ENCODE results near the gene SQOR. TPM values are rescaled to one million over a fixed set of nuclear protein-coding genes. Genes with fewer than 3 reads are reported as not detected.

The SQOR gene
- total and polyA plus RNA-seq, 2 experiments from 2014 or later: 19.7 to 21.9 TPM

DNA sequence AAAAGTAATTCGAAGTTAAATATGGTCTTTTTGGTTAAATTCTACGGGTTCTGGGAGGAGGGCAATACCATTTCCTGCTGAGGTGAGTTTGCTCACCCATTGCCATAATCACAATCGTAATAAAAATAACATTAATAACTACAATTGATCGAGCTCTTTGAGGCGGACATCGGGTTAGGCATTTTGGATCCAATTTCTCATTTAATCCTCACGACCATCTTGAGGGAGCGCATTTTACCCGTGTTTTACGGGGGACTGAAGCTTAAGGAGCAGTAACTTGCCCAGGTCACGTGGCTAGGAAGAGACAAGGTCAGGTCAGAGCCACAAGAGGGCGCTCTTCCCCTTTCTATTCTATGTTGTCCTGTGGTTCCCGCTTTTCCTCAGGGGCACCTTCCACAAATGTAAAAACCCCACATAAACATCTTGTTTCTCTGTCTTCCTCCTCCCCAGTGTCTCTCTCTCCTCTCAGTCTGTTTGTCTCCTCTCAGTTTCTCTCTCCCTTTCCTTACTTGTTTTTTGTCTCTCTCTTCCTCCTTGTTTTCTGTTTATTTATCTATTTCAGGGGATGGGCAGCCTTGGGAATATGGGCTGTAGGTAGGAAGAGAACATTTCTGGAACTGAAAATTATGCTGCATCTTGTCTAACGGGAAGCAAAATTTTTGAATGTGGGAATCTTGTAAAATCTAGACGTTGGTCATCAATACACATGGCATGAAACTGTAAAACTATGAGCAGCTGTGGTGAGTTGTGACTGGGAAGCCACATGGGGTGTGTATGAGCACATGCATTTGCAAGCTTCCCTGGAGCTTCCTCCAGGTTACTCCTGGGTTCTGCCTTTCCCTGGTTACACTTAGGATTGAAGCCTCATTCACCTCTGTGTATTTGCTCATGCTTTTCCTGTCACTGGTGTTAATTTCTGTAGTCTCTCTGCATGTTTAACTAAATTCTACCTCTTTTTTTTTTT is 71.0 kb downstream of the SQOR start:
- in situ Hi-C loops (cut with MboI): no loop called here
- no peak for TF ChIP-seq EZH2 (IDR thresholded peaks at IDR 0.05; ENCODE audit: insufficient read depth, poor library complexity, severe bottlenecking)
- TF ChIP-seq EZH2phosphoT487 (IDR thresholded peaks at IDR 0.05; ENCODE audit: insufficient read depth, low read depth): no peak
- Histone ChIP-seq H3K4me2 (ENCODE audit: unreplicated experiment) (peak overlapping the region; percentile 94), H3K27ac (no peak overlapping the region), H3K9me3 (ENCODE audit: low read depth) (no peaks in the 10 kb centered on the region), H3K79me2 (ENCODE audit: insufficient read depth) (no peaks in the 10 kb centered on the region), H3F3A (ENCODE audit: insufficient read depth) (0 out of 2 replicates have a peak, but pooled peaks cover 8% of the 10 kb centered on the region), H2AFZ (peak overlapping the region; percentile 92), H4K20me1 (ENCODE audit: insufficient read depth) (no peaks in the 10 kb centered on the region), H3K36me3 (ENCODE audit: low read depth) (no peaks in the 10 kb centered on the region), H3K4me1 (ENCODE audit: insufficient read depth) (no peaks in the 10 kb centered on the region), H3K9ac (peak overlapping the region; percentile 58), H3K27me3 (replicated peaks; ENCODE audit: insufficient read depth) (no peaks in the 10 kb centered on the region), H3K4me3 (peak overlapping the region; percentile 78), H3K9me2 (ENCODE audit: insufficient read depth) (no peaks in the 10 kb centered on the region)
- WGBS, 2 experiments (ENCODE audit: low coverage in 1 of 2, low lambda C conversion rate in 2 of 2, missing lambda C conversion rate in 2 of 2): 1 to 2% methylated on average over 15 of the region's 15 CpGs
- peak; percentile 89 for DNase-seq

- Histone ChIP-seq H3K4me1 (ENCODE audit: insufficient read depth) (peaks cover 4% of the 10 kb centered on the region; the same call in 1 of the 2 replicates), H3K36me3 (ENCODE audit: low read depth) (no peaks in the 10 kb centered on the region), H3K9ac (no peak overlapping the region), H3K9me3 (ENCODE audit: low read depth) (no peaks in the 10 kb centered on the region), H3K4me2 (ENCODE audit: unreplicated experiment) (no peak overlapping the region), H3K27me3 (replicated peaks; ENCODE audit: insufficient read depth) (no peaks in the 10 kb centered on the region), H3F3A (ENCODE audit: insufficient read depth) (peaks cover 5% of the 10 kb centered on the region), H3K79me2 (ENCODE audit: insufficient read depth) (no peaks in the 10 kb centered on the region), H3K9me2 (ENCODE audit: insufficient read depth) (no peaks in the 10 kb centered on the region), H2AFZ (no peak overlapping the region), H4K20me1 (ENCODE audit: insufficient read depth) (no peaks in the 10 kb centered on the region), H3K4me3 (no peak overlapping the region), H3K27ac (no peak overlapping the region)
- in situ Hi-C loops (cut with MboI): no loop called here
- DNase-seq: no peak
- WGBS, 2 experiments (ENCODE audit: low coverage in 1 of 2, low lambda C conversion rate in 2 of 2, missing lambda C conversion rate in 2 of 2): 6% methylated on average over 6 of the region's 6 CpGs
- TF ChIP-seq EZH2 (IDR thresholded peaks at IDR 0.05; ENCODE audit: insufficient read depth, poor library complexity, severe bottlenecking) (no peak), EZH2phosphoT487 (IDR thresholded peaks at IDR 0.05; ENCODE audit: insufficient read depth, low read depth) (no peak)
Observed at GRCh38 chr15:45710657-45711056, 75.8 kb downstream of the SQOR start.

- Histone ChIP-seq H3F3A (ENCODE audit: insufficient read depth) (peaks cover 5% of the 10 kb centered on the region), H3K9me3 (ENCODE audit: low read depth) (no peaks in the 10 kb centered on the region), H3K4me2 (ENCODE audit: unreplicated experiment) (peak overlapping the region; percentile 46), H3K36me3 (ENCODE audit: low read depth) (no peaks in the 10 kb centered on the region), H3K79me2 (ENCODE audit: insufficient read depth) (no peaks in the 10 kb centered on the region), H3K27ac (no peak overlapping the region), H3K4me1 (ENCODE audit: insufficient read depth) (peaks cover 4% of the 10 kb centered on the region; the same call in 1 of the 2 replicates), H3K9me2 (ENCODE audit: insufficient read depth) (no peaks in the 10 kb centered on the region), H3K9ac (no peak overlapping the region), H2AFZ (peak overlapping the region; percentile 44; the same call in 1 of the 2 replicates), H4K20me1 (ENCODE audit: insufficient read depth) (no peaks in the 10 kb centered on the region), H3K4me3 (no peak overlapping the region), H3K27me3 (replicated peaks; ENCODE audit: insufficient read depth) (no peaks in the 10 kb centered on the region)
- DNase-seq: peak; percentile 74
- in situ Hi-C loops (cut with MboI): no loop called here
- WGBS, 2 experiments (ENCODE audit: low coverage in 1 of 2, low lambda C conversion rate in 2 of 2, missing lambda C conversion rate in 2 of 2): 25% methylated on average over 24 of the region's 24 CpGs
- TF ChIP-seq EZH2phosphoT487 (IDR thresholded peaks at IDR 0.05; ENCODE audit: insufficient read depth, low read depth): no peak
- no peak for TF ChIP-seq EZH2 (IDR thresholded peaks at IDR 0.05; ENCODE audit: insufficient read depth, poor library complexity, severe bottlenecking)
Observed at GRCh38 chr15:45714590-45715488, 80.0 kb downstream of the SQOR start.

- Histone ChIP-seq H3K4me1 (ENCODE audit: insufficient read depth) (peaks cover 4% of the 10 kb centered on the region; the same call in 1 of the 2 replicates), H3K9me3 (ENCODE audit: low read depth) (no peaks in the 10 kb centered on the region), H3K27ac (no peak overlapping the region), H3K4me3 (no peak overlapping the region), H3K9me2 (ENCODE audit: insufficient read depth) (no peaks in the 10 kb centered on the region), H3K79me2 (ENCODE audit: insufficient read depth) (no peaks in the 10 kb centered on the region), H3K36me3 (ENCODE audit: low read depth) (no peaks in the 10 kb centered on the region), H3K27me3 (replicated peaks; ENCODE audit: insufficient read depth) (no peaks in the 10 kb centered on the region), H2AFZ (no peak overlapping the region), H3K4me2 (ENCODE audit: unreplicated experiment) (no peak overlapping the region), H3F3A (ENCODE audit: insufficient read depth) (peaks cover 5% of the 10 kb centered on the region), H4K20me1 (ENCODE audit: insufficient read depth) (no peaks in the 10 kb centered on the region), H3K9ac (no peak overlapping the region)
- TF ChIP-seq EZH2phosphoT487 (IDR thresholded peaks at IDR 0.05; ENCODE audit: insufficient read depth, low read depth) (no peak), EZH2 (IDR thresholded peaks at IDR 0.05; ENCODE audit: insufficient read depth, poor library complexity, severe bottlenecking) (no peak)
- DNase-seq: peak; percentile 45
- in situ Hi-C loops (cut with MboI): no loop called here
- WGBS, 2 experiments (ENCODE audit: low coverage in 1 of 2, low lambda C conversion rate in 2 of 2, missing lambda C conversion rate in 2 of 2): 72 to 89% methylated on average over 1 of the region's 1 CpG
Observed at GRCh38 chr15:45715528-45715927, 80.7 kb downstream of the SQOR start.

Data from GM23248 (cell line).